HepG2 (cell line): ENCODE measurements around the gene PSMB11. TPM values are rescaled to one million over a fixed set of nuclear protein-coding genes. Genes with fewer than 3 reads are reported as not detected.

Experiments
- ATAC-seq: fragments of 200-7000 bp; cut with Tn5 transposase; 3 replicates; pipeline ENCODE4 v1.9.1; 2020; ENCODE audit warnings: mild to moderate bottlenecking, moderate library complexity
- BruUV-seq: library from RNA; stranded (reverse); fragments of 400-500 nt; replicated peaks from 2 replicates; lab custom pipeline; 2021; lab: Mats Ljungman, UMichigan
- CTCF ChIA-PET: fragments of 300-600 bp; formaldehyde crosslinking; extraction: SDS; loops from one replicate; lab custom pipeline; 2021; ENCODE audit warnings: low total read pairs, inconsistent platforms, low intra/inter-chr PET ratio; lab: Yijun Ruan, JAX
- POLR2A ChIA-PET: fragments of 350-600 bp; sonication (Branson Sonifier 250); formaldehyde crosslinking; loops from one replicate; lab custom pipeline; 2020; ENCODE audit warnings: antibody characterized with exemption, inconsistent platforms; lab: Yijun Ruan, JAX
- DNase-seq: peaks from one replicate; pipeline ENCODE4 v3.0.0-alpha.2; 2015; ENCODE audit warnings: low spot score
- FAIRE-seq: peaks from 3 replicates; lab custom pipeline; 2011; peaks lifted over from hg19 to GRCh38; lab: Jason Lieb, UNC
- H2AFZ ChIP-seq: one replicate; pipeline ENCODE4 v1.6.1; 2011; ENCODE audit warnings: low read length, inconsistent platforms
- H3K27ac ChIP-seq: fragments of 300-600 bp; 3 replicates; pipeline ENCODE4 v1.8.0; 2011; ENCODE audit warnings: mixed run types, mild to moderate bottlenecking, mixed read lengths, low read length, inconsistent platforms; ENCODE audit not compliant: insufficient read depth; ENCODE audit errors: extremely low read length
- H3K27me3 ChIP-seq, 2 experiments: fragments of 200-600 bp in 1 of 2; 2 replicates in 1 of 2; 3 replicates in 1 of 2; pipeline versions ENCODE4 v1.6.0 to v1.8.0; 2011; ENCODE audit warnings: low read length in 2 of 2, mild to moderate bottlenecking in 2 of 2, moderate library complexity in 2 of 2, inconsistent platforms in 1 of 2; ENCODE audit not compliant: insufficient read depth in 2 of 2, control insufficient read depth in 1 of 2
- H3K36me3 ChIP-seq, 2 experiments: fragments of 200-600 bp in 1 of 2; replicated peaks in 1 of 2; 2 replicates in 1 of 2; 3 replicates in 1 of 2; pipeline versions ENCODE4 v1.5.1 to v1.8.0; 2011; ENCODE audit warnings: low read length in 2 of 2, inconsistent platforms in 1 of 2; ENCODE audit not compliant: insufficient read depth in 2 of 2, control insufficient read depth in 1 of 2
- H3K4me1 ChIP-seq: 2 replicates; pipeline ENCODE4 v1.5.1; 2012; ENCODE audit warnings: low read length, inconsistent platforms; ENCODE audit not compliant: insufficient read depth
- H3K4me2 ChIP-seq: 2 replicates; pipeline ENCODE4 v1.6.0; 2011; ENCODE audit warnings: low read depth, low read length, inconsistent platforms
- H3K4me3 ChIP-seq, 3 experiments: fragments of 200-600 bp in 1 of 3; sonication (generic), shearing (Covaris generic) in 1 of 3; replicated peaks in 1 of 3; 2 replicates each; pipeline ENCODE4 v1.5.1; 2011 to 2016; ENCODE audit warnings: low read length in 3 of 3, inconsistent platforms in 2 of 3, low read depth in 2 of 3, mild to moderate bottlenecking in 2 of 3, control low read depth in 1 of 3, mixed read lengths in 1 of 3; ENCODE audit not compliant: insufficient read depth in 1 of 3
- H3K79me2 ChIP-seq: one replicate; pipeline ENCODE4 v1.6.1; 2011; ENCODE audit warnings: low read length, inconsistent platforms; ENCODE audit not compliant: insufficient read depth
- H3K9ac ChIP-seq: 2 replicates; pipeline ENCODE4 v1.6.0; 2011; ENCODE audit warnings: mild to moderate bottlenecking, low read depth, low read length, inconsistent platforms; ENCODE audit not compliant: insufficient read depth
- H3K9me3 ChIP-seq: 2 replicates; pipeline ENCODE4 v1.5.1; 2012; ENCODE audit warnings: mild to moderate bottlenecking, low read length
- H4K20me1 ChIP-seq: 2 replicates; pipeline ENCODE4 v1.6.0; 2011; ENCODE audit warnings: inconsistent platforms, mild to moderate bottlenecking, low read length, moderate library complexity; ENCODE audit not compliant: insufficient read depth
- ATF4 ChIP-seq, 2 experiments: fragments of 450-650 bp in 1 of 2; sonication (generic) in 1 of 2; formaldehyde crosslinking; IDR thresholded peaks; 2 replicates each; pipeline versions ENCODE4 v1.5.0 to v1.8.0; 2020 to 2022; ENCODE audit warnings: mild to moderate bottlenecking in 1 of 2, missing genetic modification reagents in 1 of 2
- ATF7 ChIP-seq, 2 experiments: fragments of 450-650 bp in 1 of 2; sonication (generic) in 1 of 2; formaldehyde crosslinking in 1 of 2; IDR thresholded peaks; 2 replicates each; pipeline versions ENCODE4 v1.4.0 to v1.6.1; 2016 to 2020; ENCODE audit warnings: antibody characterized with exemption in 1 of 2, mild to moderate bottlenecking in 1 of 2, missing genetic modification reagents in 1 of 2
- BRCA1 ChIP-seq: sonication (generic); formaldehyde crosslinking; IDR thresholded peaks from 2 replicates; pipeline ENCODE4 v1.4.0; 2020; ENCODE audit warnings: missing genetic modification reagents
- RFXANK ChIP-seq: IDR thresholded peaks from 2 replicates; pipeline ENCODE4 v1.6.1; 2016
- TMF1 ChIP-seq: sonication (generic); formaldehyde crosslinking; IDR thresholded peaks from 2 replicates; pipeline ENCODE4 v1.8.1; 2022; ENCODE audit warnings: low read depth, missing genetic modification reagents
- TOE1 ChIP-seq: sonication (generic); formaldehyde crosslinking; IDR thresholded peaks from 2 replicates; pipeline ENCODE4 v1.4.0; 2020; ENCODE audit warnings: mild to moderate bottlenecking, missing genetic modification reagents
- ZNF121 ChIP-seq: sonication (generic); formaldehyde crosslinking; IDR thresholded peaks from 2 replicates; pipeline ENCODE4 v1.5.0; 2020; ENCODE audit warnings: mild to moderate bottlenecking, missing genetic modification reagents
- ZNF451 ChIP-seq: sonication (generic); formaldehyde crosslinking; IDR thresholded peaks from 2 replicates; pipeline ENCODE4 v1.5.0; 2020; ENCODE audit warnings: mild to moderate bottlenecking, missing genetic modification reagents
- WGBS: methylation state at CpG from one replicate; pipeline ENCODE4 v1.1.6; 2017; ENCODE audit warnings: low lambda C conversion rate; 5-methylcytosine and 5-hydroxymethylcytosine counted together
- in situ Hi-C: cut with HindIII; loops from 2 replicates; pipeline ENCODE4 v1.10.0; 2017; ENCODE audit warnings: low pct_unique_long_range_greater_than_20kb; ENCODE audit not compliant: extremely low pct_ligation_motif_present
- intact Hi-C: fragments of 100-400 bp; cut with micrococcal nuclease; formaldehyde crosslinking; loops from one replicate; pipeline ENCODE4 v1.10.0; 2022; ENCODE audit not compliant: unreplicated experiment
- polyA plus RNA-seq, 8 experiments: library from polyadenylated mRNA; depleted of rRNA in 3 of 8; stranded (reverse) in 7 of 8; unstranded in 1 of 8; fragments of >200 nt; fragmentation: Illumina TruSeq in 4 of 8; extraction: Trizol in 4 of 8; gene quantifications; 2 replicates each; pipeline versions ENCODE4 v1.2.1 to v1.2.3, GENCODE V29; 2011 to 2016; ENCODE audit warnings: low read depth in 4 of 8, missing spikeins in 1 of 8, mixed read lengths in 1 of 8; ENCODE audit not compliant: insufficient read depth in 1 of 8
- total RNA-seq, 5 experiments: library from RNA; depleted of rRNA; stranded (reverse); fragments of >200 nt; fragmentation: Illumina TruSeq; extraction: Trizol; gene quantifications; 2 replicates each; pipeline ENCODE4 v1.2.3, GENCODE V29; 2016; ENCODE audit warnings: low read depth in 1 of 5
- TF ChIP-seq, protein P1 (sequence below): sonication (generic); formaldehyde crosslinking; IDR thresholded peaks from 2 replicates; pipeline ENCODE4 v1.5.0; 2020; ENCODE audit warnings: missing genetic modification reagents

PSMB11 gene
- total and polyA plus RNA-seq, 2 of the 13 experiments (the other 11 are each of a cell fraction or from before 2014, with no cell fraction given): not detected

GRCh38 chr14:23017091-23017490 is 24.9 kb upstream of the PSMB11 start:
- no peak for FAIRE-seq
- 52% methylated on average over 5 of the region's 5 CpGs for WGBS
- no peak for DNase-seq
- H3K4me1 ChIP-seq: peaks cover 13% of the 10 kb centered on the region
- no peak for ATAC-seq
- BruUV-seq: no TSS peak
- intact Hi-C loops (no loop called here), in situ Hi-C loops (no loop called here)
- H2AFZ ChIP-seq: no peak overlapping the region
- H4K20me1 ChIP-seq: no peaks in the 10 kb centered on the region
- H3K27me3 ChIP-seq: no peaks in the 10 kb centered on the region
- no peaks in the 10 kb centered on the region for H3K79me2 ChIP-seq
- H3K9ac ChIP-seq: no peak overlapping the region
- H3K4me2 ChIP-seq: no peak overlapping the region
- H3K9me3 ChIP-seq: no peaks in the 10 kb centered on the region
- TF ChIP-seq ATF4 (CRISPR knock-in tag; IDR thresholded peaks at IDR 0.05) (no peak), RFXANK (CRISPR knock-in tag) (no peak), TOE1 (CRISPR knock-in tag) (no peak), TMF1 (CRISPR knock-in tag) (no peak), ATF7 (IDR thresholded peaks at IDR 0.05) (peak; percentile 34; the same call in 1 of the 2 replicates), ATF7 (CRISPR knock-in tag; IDR thresholded peaks at IDR 0.05) (no peak), ZNF451 (no peak), BRCA1 (CRISPR knock-in tag) (no peak), ZNF121 (CRISPR knock-in tag) (0 out of 2 replicates have a peak, but pooled peaks have one; percentile 14)
- TF ChIP-seq, protein P1, sequence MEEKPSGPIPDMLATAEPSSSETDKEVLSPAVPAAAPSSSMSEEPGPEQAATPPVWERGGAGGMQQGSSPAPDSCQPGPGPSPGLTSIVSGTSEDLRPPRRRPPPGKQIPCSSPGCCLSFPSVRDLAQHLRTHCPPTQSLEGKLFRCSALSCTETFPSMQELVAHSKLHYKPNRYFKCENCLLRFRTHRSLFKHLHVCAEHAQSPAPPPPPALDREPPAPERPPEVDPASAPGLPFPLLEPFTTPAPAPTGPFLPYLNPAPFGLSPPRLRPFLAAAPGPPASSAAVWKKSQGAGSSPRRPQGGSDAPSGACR (CRISPR knock-in tag): no peak
- H3K36me3 ChIP-seq: no peaks in the 10 kb centered on the region
- no peak overlapping the region for H3K4me3 ChIP-seq
- POLR2A ChIA-PET: interaction anchor here (1.9 to 4.2 kb wide), 2 partner anchors 10 to 78 kb away, joined by 6 to 44 read pairs; partner anchors contain the start of genes ACIN1 and C14orf119
- CTCF ChIA-PET: no interaction called here
- no peak overlapping the region for H3K27ac ChIP-seq
